NCI-H345 (cell line): ENCODE data around the gene KRT4.
"Not testable (repeated sequence)": the region's sequence is repeated elsewhere in the genome, so short reads cannot be mapped to it uniquely, and the experiment has no call there.

Source experiments
- DNase-seq: peaks from one replicate; lab custom pipeline; 2025; lab: John Stamatoyannopoulos, UW

The KRT4 gene

GRCh38 chr12:52772772-52773171, 41.1 kb downstream of the KRT4 start:
- no peak for DNase-seq

- DNase-seq, result no peak
Observed at GRCh38 chr12:52772188-52772587, 41.7 kb downstream of the KRT4 start.

- DNase-seq, result no peak
Observed at GRCh38 chr12:52771505-52771904, 42.4 kb downstream of the KRT4 start.

GRCh38 chr12:52771088-52771487, 42.8 kb downstream of the KRT4 start:
- no peak for DNase-seq

- DNase-seq, result no peak
Observed at GRCh38 chr12:52769946-52770345, 44.0 kb downstream of the KRT4 start.

GRCh38 chr12:52769354-52769753, 44.6 kb downstream of the KRT4 start:
- DNase-seq, result no peak

GRCh38 chr12:52768479-52769200, 45.3 kb downstream of the KRT4 start:
- DNase-seq, result no peak

- DNase-seq, result no peak
Observed at GRCh38 chr12:52767427-52767826, 46.5 kb downstream of the KRT4 start.

- no peak for DNase-seq
Observed at GRCh38 chr12:52767020-52767379, 46.9 kb downstream of the KRT4 start.

GRCh38 chr12:52766351-52767019, 47.4 kb downstream of the KRT4 start:
- no peak for DNase-seq

GRCh38 chr12:52765702-52766101, 48.2 kb downstream of the KRT4 start:
- no peak for DNase-seq

GRCh38 chr12:52763991-52764390, 49.9 kb downstream of the KRT4 start:
- DNase-seq, result no peak

- no peak for DNase-seq
Observed at GRCh38 chr12:52763036-52763659, 50.8 kb downstream of the KRT4 start.

- DNase-seq, result no peak
Observed at GRCh38 chr12:52761802-52762201, 52.1 kb downstream of the KRT4 start.

GRCh38 chr12:52761218-52761617, 52.7 kb downstream of the KRT4 start:
- not testable (repeated sequence) for DNase-seq

GRCh38 chr12:52760623-52761022, 53.3 kb downstream of the KRT4 start:
- no peak for DNase-seq

GRCh38 chr12:52759695-52760094, 54.2 kb downstream of the KRT4 start:
- no peak for DNase-seq

GRCh38 chr12:52759218-52759617, 54.7 kb downstream of the KRT4 start:
- no peak for DNase-seq

GRCh38 chr12:52757449-52758176, 56.3 kb downstream of the KRT4 start:
- DNase-seq, result no peak
